Stimulated activated CD8-positive, alpha-beta memory T cell treated with anti-CD3 and anti-CD28 coated beads, Interleukin-2, amount 100 ng/mL, for 1 hour (primary cell): ENCODE measurements around the gene IARS1.

Source experiments
- DNase-seq, 2 donors: peaks; one replicate each; pipeline ENCODE4 v3.0.0-alpha.2; 2020; ENCODE audit warnings: low read depth in 2 of 2

Gene IARS1

DNA sequence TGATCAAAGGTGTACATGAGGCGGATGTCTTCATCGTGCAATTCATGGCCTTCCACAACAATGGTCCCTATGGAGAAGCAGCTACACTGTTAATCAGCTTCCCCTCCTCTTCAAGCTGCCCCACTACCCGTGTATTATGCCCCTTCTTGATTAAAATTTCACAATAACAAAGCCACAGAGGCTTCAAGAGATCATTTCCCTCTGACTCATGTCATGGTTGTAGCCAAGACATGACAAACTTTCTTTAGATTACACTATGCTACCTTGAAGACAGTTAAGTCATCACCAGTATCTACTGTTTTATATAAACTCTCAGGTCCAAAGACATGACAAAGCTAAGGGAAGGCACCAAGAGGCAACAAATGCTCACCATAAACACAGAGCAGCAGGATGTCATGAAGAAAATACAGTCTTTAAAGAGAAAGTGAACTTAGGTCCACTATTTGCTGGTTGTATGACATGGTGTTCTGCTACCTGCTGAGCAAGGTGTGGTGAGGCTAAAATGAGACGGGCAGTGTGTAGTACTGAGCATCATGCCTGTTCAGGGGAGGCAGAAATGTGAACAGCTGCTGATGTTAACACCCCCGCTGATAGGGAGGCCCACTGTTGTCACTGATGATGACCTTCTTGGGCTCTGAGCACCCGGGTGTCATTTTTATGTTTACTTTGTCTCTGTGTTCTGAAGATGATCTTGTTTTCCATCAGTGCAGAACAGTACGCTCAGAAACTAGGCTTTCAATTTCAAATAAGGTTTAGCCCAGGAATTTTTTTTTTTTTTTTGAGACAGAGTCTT is 48.3 kb downstream of the IARS1 start:
- no peak for DNase-seq
